Nephron progenitor cell (in vitro differentiated cells): ENCODE measurements around the gene PSMB5.

ENCODE experiments used
- DNase-seq: peaks from one replicate; pipeline ENCODE4 v3.0.0; 2021
- H3K27ac Mint-ChIP-seq: 2 replicates; pipeline ENCODE4 v1.8.0; 2021; ENCODE audit warnings: mild to moderate bottlenecking, moderate library complexity, mixed read lengths
- H3K27me3 Mint-ChIP-seq: 2 replicates; pipeline ENCODE4 v1.8.0; 2021; ENCODE audit warnings: mild to moderate bottlenecking, low read depth, mixed read lengths; ENCODE audit not compliant: poor library complexity
- H3K36me3 Mint-ChIP-seq: 2 replicates; pipeline ENCODE4 v1.8.0; 2021; ENCODE audit warnings: low read depth, mixed read lengths
- H3K4me1 Mint-ChIP-seq: 2 replicates; pipeline ENCODE4 v1.8.0; 2021; ENCODE audit warnings: mixed read lengths
- H3K4me3 Mint-ChIP-seq: 2 replicates; pipeline ENCODE4 v1.8.0; 2021; ENCODE audit warnings: mild to moderate bottlenecking, moderate library complexity, mixed read lengths
- H3K9me3 Mint-ChIP-seq: 2 replicates; pipeline ENCODE4 v1.8.0; 2021; ENCODE audit warnings: mild to moderate bottlenecking, moderate library complexity, mixed read lengths
- TF ChIP-seq, protein P1 (sequence below): fragments of 200-600 bp; sonication (generic); IDR thresholded peaks from 2 replicates; pipeline ENCODE4 v1.5.0; 2021; ENCODE audit warnings: antibody characterized with exemption

PSMB5 gene

GRCh38 chr14:23034498-23035302 is at the start of gene PSMB5:
TSS of gene PSMB5 (minus strand) at chr14:23034900. CDS start at chr14:23034881, 19 bp downstream.
- Mint-ChIP-seq H3K27me3 (peaks cover 6% of the 10 kb centered on the region), H3K27ac (peak within 1 kb of the TSS; percentile 99), H3K4me1 (peaks cover 54% of the 10 kb centered on the region)

DNA sequence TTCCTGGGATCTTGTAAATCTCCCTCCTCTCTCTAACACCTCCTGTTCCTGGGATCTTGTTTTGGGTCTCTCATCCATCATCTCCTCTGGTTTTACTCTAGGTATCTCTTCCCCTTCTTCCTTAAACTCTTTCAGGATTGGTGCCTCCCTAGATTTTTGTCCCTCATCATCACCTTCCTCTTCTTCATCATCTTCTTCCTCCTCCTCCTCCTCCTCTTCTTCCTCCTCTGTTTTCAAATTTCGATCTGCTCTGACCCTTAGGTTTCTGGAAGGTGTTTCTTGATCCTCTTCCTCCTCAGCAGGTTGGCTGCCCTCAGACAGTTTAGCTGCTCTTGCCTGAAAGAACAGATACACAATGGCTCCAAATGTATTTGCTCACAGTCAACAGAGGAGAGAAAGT is 45.8 kb upstream of the PSMB5 start:
- Mint-ChIP-seq H3K27ac (peak overlapping the region; percentile 73), H3K9me3 (no peaks in the 10 kb centered on the region), H3K27me3 (no peaks in the 10 kb centered on the region), H3K36me3 (peaks cover 71% of the 10 kb centered on the region), H3K4me1 (peaks cover under 1% of the 10 kb centered on the region), H3K4me3 (no peak overlapping the region)
- no peak for DNase-seq
- TF ChIP-seq, protein P1, sequence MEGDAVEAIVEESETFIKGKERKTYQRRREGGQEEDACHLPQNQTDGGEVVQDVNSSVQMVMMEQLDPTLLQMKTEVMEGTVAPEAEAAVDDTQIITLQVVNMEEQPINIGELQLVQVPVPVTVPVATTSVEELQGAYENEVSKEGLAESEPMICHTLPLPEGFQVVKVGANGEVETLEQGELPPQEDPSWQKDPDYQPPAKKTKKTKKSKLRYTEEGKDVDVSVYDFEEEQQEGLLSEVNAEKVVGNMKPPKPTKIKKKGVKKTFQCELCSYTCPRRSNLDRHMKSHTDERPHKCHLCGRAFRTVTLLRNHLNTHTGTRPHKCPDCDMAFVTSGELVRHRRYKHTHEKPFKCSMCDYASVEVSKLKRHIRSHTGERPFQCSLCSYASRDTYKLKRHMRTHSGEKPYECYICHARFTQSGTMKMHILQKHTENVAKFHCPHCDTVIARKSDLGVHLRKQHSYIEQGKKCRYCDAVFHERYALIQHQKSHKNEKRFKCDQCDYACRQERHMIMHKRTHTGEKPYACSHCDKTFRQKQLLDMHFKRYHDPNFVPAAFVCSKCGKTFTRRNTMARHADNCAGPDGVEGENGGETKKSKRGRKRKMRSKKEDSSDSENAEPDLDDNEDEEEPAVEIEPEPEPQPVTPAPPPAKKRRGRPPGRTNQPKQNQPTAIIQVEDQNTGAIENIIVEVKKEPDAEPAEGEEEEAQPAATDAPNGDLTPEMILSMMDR, result no peak

More at GRCh38 chr14:23034498-23035302, at the start of gene PSMB5:
- H3K4me3 Mint-ChIP-seq, result peak within 1 kb of the TSS; percentile 88
- DNase-seq, result peak; percentile 76
- no peaks in the 10 kb centered on the region for H3K9me3 Mint-ChIP-seq
- TF ChIP-seq, protein P1, result no peak
- peaks cover 30% of the 10 kb centered on the region for H3K36me3 Mint-ChIP-seq

DNA sequence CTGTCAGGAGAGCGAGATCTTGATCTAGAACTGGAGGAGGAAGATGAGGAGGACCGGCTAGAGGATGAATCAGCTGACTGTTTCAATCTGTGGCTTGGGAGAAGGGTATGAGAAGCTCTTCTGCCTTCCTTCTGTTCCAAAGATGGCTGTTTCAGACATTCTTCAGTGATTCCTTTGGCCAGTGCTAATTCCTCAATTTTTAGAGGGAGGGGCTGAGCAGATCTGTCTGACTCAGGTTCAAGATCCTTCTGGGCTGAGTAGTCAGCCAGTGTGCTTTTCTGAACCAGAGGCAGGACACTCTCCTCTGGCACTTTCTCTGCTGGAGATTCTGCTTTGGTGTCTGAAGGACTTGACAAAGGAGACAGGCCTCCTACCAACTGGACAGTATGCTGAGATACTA is 45.0 kb upstream of the PSMB5 start:
- Mint-ChIP-seq H3K9me3 (no peaks in the 10 kb centered on the region), H3K4me3 (no peak overlapping the region)

GRCh38 chr14:23078692-23079116 is 44.0 kb upstream of the PSMB5 start:
- Mint-ChIP-seq H3K36me3 (peaks cover 71% of the 10 kb centered on the region), H3K4me1 (peaks cover 5% of the 10 kb centered on the region), H3K9me3 (no peaks in the 10 kb centered on the region), H3K27me3 (no peaks in the 10 kb centered on the region), H3K4me3 (no peak overlapping the region), H3K27ac (peak overlapping the region; percentile 71)
- TF ChIP-seq, protein P1, result no peak
- DNase-seq, result no peak

More for the DNA sequence above, 45.0 kb upstream of the PSMB5 start:
- Mint-ChIP-seq H3K4me1 (peaks cover 5% of the 10 kb centered on the region), H3K27ac (peak overlapping the region; percentile 73), H3K27me3 (no peaks in the 10 kb centered on the region), H3K36me3 (peaks cover 69% of the 10 kb centered on the region)
- TF ChIP-seq, protein P1, result no peak
- DNase-seq, result no peak

DNA sequence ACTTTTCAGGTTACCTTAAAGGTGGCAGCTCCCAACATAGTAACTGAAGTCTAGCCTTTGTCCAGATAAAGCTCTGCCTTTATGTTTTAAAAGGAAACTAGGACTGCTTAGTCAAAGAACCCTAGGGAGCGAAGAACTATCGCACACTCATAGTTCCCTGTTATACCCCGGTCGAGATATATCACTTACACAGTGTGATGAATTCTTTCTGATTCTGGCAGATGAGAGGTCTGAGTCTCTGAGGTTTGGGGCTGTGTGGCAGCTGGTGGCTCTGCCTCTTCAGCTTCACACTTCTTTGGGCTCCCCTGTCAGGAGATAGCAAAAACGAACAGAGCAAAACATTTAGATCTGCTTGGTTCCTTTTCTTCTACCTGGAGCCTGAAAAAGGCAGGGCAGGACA is 43.3 kb upstream of the PSMB5 start:
- Mint-ChIP-seq H3K4me3 (no peak overlapping the region), H3K27me3 (no peaks in the 10 kb centered on the region), H3K4me1 (peaks cover 7% of the 10 kb centered on the region), H3K27ac (peak overlapping the region; percentile 91), H3K36me3 (peaks cover 65% of the 10 kb centered on the region), H3K9me3 (no peaks in the 10 kb centered on the region)
- TF ChIP-seq, protein P1, result no peak
- no peak for DNase-seq
